Measurements from ENCODE around the gene WNK1.
A peak's percentile ranks its signal among the peaks of the same experiment; 100 is the strongest.

Gene WNK1

GRCh38 chr12:857611-858010, 105.2 kb downstream of the WNK1 start:
- peak; percentile 72 for DNase-seq (ENCODE audit: low read depth, low spot score)
- in situ Hi-C loops (cut with HindIII; ENCODE audit: low sequenced_read_pairs) = no loop called here
- TF ChIP-seq CTCF (IDR thresholded peaks at IDR 0.05; ENCODE audit: low read depth, low read length) = no peak
- H3K4me3 ChIP-seq (ENCODE audit: low read depth, low read length) = no peak overlapping the region

DNA sequence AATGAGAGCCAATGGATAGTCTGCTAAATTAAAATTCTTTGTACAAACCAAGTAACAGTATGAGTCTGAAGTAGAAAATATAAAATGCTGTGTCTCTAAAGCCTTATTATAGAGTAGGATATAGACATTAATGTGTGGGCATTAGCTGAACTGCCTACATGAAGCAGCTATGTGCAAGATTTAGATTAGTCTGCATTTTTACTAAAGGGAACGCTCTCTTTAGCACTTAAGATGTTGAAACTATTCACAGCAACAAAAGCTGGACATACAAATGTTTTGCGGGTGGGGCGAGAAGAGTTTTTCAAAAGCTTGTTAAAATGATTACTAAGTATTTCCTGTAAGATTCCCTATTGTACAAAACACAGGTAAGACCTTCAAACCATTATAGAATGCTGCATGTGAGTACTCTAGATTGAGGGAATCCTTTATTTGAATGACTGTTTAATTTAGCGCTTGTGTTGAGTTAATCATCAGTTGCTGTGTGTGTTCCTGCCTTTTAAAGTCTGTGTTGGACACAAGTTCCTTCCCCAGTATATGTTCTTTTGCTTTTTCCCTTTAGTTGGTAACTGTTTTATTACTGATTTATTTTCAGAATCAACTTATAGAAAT, 110.0 kb downstream of the WNK1 start:
- no peak for DNase-seq (ENCODE audit: low read depth, low spot score)
- in situ Hi-C loops (cut with HindIII; ENCODE audit: low sequenced_read_pairs) = no loop called here
- no peak overlapping the region for H3K4me3 ChIP-seq (ENCODE audit: low read depth, low read length)
- no peak for TF ChIP-seq CTCF (IDR thresholded peaks at IDR 0.05; ENCODE audit: low read depth, low read length)

GRCh38 chr12:863285-863684, 110.9 kb downstream of the WNK1 start:
- no peak for TF ChIP-seq CTCF (IDR thresholded peaks at IDR 0.05; ENCODE audit: low read depth, low read length)
- in situ Hi-C loops (cut with HindIII; ENCODE audit: low sequenced_read_pairs) = no loop called here
- H3K4me3 ChIP-seq (ENCODE audit: low read depth, low read length) = no peak overlapping the region
- DNase-seq (ENCODE audit: low read depth, low spot score) = no peak

GRCh38 chr12:865614-866013, 113.2 kb downstream of the WNK1 start:
- no peak for DNase-seq (ENCODE audit: low read depth, low spot score)
- no peak overlapping the region for H3K4me3 ChIP-seq (ENCODE audit: low read depth, low read length)
- TF ChIP-seq CTCF (IDR thresholded peaks at IDR 0.05; ENCODE audit: low read depth, low read length) = no peak
- in situ Hi-C loops (cut with HindIII; ENCODE audit: low sequenced_read_pairs) = no loop called here

DNA sequence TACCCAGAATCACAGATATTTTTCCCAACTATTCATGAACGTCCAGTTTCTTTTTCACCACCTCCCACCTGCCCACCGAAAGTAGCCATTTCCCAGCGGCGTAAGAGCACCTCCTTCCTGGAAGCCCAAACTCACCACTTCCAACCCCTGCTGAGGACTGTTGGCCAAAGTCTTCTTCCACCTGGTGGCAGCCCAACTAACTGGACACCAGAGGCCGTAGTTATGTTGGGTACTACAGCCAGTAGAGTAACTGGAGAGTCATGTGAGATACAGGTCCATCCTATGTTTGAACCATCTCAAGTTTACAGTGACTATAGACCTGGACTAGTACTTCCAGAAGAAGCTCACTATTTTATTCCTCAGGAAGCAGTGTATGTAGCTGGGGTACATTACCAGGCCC, 115.5 kb downstream of the WNK1 start:
- in situ Hi-C loops (cut with HindIII; ENCODE audit: low sequenced_read_pairs) = no loop called here
- DNase-seq (ENCODE audit: low read depth, low spot score) = no peak
- no peak for TF ChIP-seq CTCF (IDR thresholded peaks at IDR 0.05; ENCODE audit: low read depth, low read length)
- no peak overlapping the region for H3K4me3 ChIP-seq (ENCODE audit: low read depth, low read length)

DNA sequence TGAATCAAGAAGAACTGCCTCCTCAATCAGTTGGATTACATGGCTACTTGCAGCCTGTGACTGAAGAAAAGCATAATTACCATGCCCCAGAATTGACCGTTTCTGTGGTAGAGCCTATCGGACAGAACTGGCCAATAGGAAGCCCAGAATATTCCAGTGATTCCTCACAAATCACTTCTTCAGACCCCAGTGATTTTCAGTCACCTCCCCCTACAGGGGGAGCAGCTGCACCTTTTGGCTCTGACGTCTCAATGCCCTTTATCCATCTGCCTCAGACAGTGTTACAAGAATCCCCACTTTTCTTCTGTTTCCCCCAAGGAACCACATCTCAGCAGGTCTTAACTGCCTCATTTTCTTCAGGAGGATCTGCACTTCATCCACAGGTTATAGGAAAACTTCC, 116.3 kb downstream of the WNK1 start:
- DNase-seq (ENCODE audit: low read depth, low spot score) = no peak
- no peak overlapping the region for H3K4me3 ChIP-seq (ENCODE audit: low read depth, low read length)
- peak; percentile 30 for TF ChIP-seq CTCF (IDR thresholded peaks at IDR 0.05; ENCODE audit: low read depth, low read length)
- in situ Hi-C loops (cut with HindIII; ENCODE audit: low sequenced_read_pairs) = no loop called here

- DNase-seq (ENCODE audit: low read depth, low spot score) = no peak
- in situ Hi-C loops (cut with HindIII; ENCODE audit: low sequenced_read_pairs) = no loop called here
- no peak for TF ChIP-seq CTCF (IDR thresholded peaks at IDR 0.05; ENCODE audit: low read depth, low read length)
- no peak overlapping the region for H3K4me3 ChIP-seq (ENCODE audit: low read depth, low read length)
Measured at GRCh38 chr12:870378-870777, 118.0 kb downstream of the WNK1 start.

Measured in astrocyte of the spinal cord (primary cell).